GM21723 (cell line): Measurements from ENCODE around the gene YPEL2.

Source experiments
- ATAC-seq: cut with Tn5 transposase; IDR thresholded peaks from one replicate; pipeline ENCODE4 v1.9.1; 2021; ENCODE audit warnings: mild to moderate bottlenecking, moderate library complexity; ENCODE audit not compliant: unreplicated experiment

Gene YPEL2

DNA sequence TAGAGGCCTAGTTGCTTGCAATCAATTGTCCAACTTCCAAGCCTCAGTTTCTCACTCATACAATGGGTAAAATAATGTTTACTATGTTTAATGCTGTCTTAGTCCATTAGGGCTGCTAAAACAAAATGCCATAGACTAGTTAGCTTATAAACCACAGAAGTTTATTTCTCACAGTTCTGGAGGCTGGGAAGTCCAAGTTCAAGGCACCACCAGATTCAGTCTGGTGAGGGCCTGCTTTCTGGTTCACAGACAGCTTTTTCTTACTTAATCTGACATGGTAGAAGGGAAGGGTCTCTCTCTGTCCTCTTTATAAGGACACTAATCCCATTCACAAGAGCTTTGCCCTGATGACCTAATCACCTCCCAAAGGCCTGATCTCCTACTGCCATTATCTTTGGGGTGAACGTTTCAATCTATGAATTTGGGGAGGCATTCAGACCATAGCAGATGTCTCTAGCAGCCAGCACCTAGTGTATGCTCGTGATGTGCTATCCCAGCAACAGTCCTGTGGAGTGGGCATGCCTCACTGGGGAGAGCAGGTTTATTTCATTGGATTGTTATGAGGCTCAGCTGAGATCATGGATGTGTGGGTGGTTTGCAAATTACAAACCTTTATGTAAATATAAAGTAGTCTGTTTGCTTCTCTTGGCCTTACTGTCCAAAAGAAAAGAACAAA is 25.2 kb downstream of the YPEL2 start:
- ATAC-seq: no peak

GRCh38 chr17:59357219-59357697 is 25.8 kb downstream of the YPEL2 start:
- no peak for ATAC-seq

DNA sequence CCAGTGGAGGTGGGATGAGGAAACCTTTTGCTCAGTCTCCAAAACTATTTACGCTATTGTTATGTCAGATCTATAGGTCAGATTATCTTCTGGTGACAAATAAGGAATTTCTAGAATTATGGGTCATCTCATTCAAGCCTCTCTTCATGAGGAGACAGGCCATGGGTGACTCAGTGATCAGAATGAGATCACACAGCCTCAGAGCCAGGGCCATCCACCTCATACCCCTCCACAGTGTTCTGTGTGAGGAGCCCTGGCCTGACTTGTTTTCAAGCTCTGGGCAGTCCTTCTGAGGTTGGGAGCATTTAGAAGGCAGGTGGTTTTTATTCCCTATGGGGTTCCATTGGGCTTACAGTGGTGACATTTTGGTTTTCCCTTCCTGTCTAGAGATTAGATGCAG is 26.5 kb downstream of the YPEL2 start:
- ATAC-seq: no peak

DNA sequence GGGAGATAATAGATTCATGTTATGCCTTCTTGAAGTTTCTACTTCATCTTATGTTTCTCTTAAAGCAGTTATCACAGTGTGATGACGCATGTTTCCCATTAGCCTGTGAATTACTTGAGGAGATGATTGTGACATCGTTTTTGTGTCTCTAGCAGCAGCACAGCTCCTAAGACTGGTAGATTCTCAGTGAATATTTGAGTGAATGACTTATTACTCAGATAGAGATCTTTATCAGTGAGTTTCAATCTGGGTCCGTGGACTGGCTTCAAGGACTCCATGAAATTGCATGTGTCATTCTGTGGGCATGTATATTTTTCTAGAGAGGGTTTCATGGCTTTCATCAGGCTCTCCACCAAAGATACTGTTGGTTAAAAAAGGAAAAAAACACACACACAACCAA is 29.9 kb downstream of the YPEL2 start:
- no peak for ATAC-seq

- peak; percentile 67 for ATAC-seq
Observed at GRCh38 chr17:59361916-59362810, 30.7 kb downstream of the YPEL2 start.

DNA sequence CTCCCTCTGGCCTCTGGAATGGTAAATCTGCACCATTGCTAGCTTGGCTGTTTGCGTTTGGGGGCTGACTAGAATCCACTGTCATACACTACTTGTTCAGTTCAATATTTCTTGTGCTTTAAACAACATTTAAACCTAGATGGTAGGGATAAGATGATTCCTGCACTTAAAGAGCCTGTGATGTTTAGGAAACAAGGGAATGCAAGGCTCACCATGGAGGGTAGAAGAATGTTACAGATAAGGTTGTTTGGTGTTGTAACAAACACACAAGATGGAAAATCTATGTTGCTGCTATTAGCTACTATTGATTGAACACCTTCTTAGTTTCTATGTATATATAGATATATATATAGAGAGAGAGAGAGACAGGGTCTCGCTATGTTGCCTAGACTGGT is 31.4 kb downstream of the YPEL2 start:
- ATAC-seq: no peak

DNA sequence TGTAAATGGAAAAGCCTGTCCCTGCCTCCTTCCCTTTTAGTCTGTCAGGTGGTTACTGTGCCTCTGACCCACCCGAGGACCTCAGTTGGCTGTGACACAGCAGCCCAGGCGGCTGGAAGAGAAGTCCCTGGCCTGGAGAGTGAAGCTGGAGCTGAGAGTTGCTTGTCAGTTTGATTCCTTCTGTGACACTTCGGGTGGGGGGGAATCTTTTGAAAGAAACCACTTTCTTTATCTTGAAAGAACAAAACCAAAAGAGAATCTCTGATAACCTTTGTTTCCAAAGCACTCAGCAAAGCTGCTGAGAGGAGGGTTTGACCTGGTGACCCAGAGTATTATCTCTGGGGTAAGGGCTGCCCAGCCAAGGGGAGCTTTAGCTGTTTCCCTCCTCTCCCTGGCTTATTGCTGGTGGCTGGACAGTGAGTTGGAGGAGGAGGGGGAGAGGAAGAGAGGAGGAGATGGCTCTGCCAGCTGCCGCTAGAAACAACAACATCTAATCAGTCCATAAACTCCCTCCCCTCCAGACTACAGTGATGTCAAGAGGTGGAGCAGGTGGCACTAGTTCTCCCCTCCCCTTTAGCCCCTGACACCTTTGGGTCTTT is 34.0 kb downstream of the YPEL2 start:
- no peak for ATAC-seq

GRCh38 chr17:59366040-59366757 is 34.7 kb downstream of the YPEL2 start:
- ATAC-seq: no peak

GRCh38 chr17:59366773-59367656 is 35.6 kb downstream of the YPEL2 start:
- no peak for ATAC-seq

DNA sequence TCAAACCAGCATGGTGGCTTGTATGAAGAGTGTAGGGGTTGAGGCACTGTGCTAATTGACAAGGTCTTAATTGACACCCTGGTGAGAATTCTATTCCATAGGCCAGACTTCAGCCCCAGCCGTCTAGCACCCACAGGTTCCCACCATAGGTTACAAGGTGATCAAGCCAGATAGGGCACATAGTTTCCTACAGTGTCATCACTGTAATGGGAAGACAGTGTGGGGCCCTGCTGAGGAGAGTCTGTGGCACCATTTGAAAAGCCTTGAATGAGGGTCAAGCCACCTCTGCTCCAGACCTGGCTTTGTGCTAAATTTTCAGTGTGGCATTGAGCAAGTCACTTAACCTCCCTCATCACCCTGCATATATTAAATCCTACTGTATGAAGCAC is 36.2 kb downstream of the YPEL2 start:
- ATAC-seq: no peak

DNA sequence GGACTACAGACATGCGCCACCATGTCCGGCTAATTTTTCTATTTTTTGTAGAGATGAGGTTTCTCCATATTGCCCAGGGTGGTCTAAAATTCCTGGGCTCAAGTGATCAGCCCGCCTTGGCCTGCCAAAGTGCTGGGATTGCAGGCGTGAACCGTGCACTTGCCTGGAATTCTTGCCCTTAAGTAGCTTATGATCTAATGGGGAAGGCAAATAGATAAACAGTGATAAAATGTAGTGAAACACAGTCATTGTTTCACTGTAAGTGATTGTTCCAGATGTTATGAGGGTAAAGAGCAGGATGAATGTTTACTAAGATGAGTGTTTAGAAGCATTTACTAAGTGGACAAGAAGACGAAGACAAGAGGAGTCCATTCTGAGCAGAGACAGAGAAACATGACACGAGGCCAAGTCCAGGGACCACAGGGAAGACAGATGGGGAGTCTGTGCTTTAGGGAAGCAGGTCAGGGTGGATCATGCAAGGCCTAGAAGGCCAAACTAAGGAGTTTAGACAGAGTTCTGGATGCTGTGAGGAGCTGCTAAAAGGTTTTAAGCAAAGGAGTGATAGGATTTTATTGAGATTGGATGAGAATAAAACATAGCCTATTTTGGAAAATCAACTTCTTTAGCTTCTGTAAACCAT is 36.9 kb downstream of the YPEL2 start:
- no peak for ATAC-seq

DNA sequence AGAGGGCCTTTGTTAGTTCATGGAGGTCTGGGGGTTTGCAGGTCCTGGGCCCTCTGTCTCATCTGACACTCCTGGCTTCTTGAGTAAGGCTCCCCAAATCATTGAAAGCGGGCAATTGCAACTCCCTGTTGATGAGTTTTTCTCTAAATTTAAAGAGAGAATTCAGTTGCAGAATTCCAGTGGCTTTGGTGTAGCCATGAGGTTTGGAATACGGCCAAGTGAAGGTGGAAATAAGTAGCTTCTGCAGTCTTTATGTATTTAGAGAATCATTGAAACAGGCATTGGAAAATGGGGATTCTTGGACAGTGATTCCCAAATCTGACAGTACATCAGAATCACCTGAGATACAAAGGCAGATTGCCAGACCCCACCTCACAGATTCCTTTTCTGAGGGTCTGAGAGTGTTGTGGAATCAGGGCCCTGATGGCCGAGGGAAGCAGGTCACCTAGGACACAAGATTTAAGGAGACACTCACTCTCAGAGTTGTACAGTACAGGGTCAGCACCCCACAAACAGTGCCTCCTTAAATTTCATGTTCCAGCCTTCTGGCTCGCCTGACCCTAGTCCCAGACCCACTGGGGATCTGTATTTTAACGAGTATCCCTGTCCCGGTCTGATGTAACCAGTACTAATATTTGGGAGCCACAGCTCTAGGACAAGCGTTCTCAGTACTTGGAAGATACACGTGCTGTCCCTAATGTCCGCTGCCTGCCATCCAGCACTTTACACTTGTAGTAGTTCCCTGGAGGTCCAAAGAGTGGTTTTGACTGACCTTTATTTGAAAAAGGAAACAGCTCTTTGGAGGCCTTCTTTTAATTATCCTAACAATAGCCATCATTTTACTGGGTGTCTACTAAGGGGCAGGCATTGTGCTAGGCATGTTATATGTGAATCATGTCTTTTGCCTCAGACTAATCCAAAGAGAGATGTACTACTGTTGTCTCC is 37.8 kb downstream of the YPEL2 start:
- no peak for ATAC-seq

DNA sequence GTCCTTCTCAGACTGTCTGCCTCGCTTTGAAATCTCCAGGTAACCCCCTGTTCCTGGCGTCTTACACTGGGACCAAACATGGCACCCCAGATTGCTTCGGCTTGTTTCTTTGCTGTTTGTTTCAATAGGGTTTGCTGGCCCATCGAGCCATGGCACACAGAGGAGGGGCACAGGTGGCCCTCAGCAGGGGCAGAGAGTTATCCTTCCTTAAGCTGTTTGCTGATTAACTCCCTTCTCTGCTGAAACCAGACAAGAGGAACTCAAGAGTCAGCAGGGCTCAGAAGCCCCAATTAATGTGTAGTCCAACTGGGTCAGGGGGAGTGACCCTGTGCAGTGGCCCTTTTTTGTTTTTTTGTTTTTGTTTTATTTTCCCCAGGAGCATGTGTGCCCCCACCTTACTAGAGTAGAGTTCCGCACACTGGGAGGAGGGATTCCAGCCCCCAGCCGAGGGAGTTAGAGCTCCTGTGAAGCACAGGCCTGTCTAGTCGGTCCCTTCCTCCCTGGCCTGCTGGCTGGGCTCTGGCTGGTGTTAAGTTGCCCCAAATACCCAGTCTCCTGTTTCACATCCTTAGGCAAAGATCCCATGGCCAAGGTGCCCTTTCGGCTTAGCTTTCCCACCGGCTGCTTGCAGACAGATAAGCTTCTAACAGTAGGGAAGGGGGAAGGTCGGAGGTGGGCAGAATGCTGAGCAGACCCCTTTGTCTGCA is 39.3 kb downstream of the YPEL2 start:
- ATAC-seq: no peak

DNA sequence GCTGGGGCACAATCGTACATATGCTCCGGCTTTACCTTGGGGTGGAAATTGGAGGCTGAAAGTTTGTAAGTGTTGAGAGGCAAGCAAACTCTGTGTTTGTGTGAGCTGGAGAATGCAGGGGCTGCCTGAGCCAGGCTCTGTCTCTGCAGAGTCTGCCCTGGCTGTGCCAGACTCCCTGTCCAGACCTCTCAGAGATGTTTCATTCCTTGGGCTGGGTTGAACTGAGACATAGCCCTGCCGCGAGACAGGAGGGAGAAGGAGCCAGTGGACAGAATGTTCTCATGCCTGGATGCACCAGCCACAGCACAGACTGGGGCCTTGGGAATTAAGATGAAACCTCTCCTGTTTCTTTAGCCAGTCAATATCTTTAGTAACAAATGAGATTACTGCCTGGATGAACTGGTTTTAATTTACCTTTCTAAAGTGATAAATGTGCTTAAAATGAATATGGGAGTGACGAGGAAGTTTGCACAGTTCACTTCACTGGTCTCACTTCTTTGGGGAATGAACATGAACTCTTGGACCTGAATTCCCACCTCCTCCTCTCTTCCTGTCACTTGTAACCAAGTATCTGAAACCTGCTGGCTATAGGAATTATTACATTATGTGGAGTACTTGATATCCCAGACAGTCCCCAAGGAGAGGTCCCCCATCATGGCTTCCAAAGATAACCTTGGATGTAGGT is 40.1 kb downstream of the YPEL2 start:
- ATAC-seq: no peak

DNA sequence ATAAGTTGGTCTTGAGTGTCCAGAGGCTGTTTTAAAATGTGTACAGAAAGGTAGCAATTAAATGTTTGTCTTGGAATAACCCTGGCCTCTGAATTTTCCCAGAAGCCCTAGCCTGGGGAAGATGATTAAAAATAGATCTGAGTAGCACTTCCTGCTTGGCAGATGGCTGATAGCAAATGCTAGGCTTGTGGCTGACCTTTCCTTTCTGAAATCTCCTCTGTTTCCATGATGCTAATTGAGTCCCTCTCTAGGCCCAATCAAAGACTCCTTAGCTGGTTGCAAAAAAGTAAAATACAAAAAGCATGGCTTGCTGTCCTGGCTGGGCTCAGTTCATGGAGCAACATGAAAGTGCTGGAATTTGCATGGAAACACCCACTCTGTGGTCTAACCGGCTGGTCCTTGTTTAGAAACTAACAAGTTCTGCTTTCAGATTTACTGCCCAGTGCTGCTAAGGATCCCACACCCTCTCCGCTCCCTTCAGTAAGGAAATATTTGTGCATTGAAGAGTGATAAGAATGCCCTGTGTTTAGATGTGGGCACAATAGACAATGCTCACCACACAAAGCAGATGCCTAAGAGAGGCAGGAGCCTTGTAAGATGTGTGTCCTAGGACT is 40.8 kb downstream of the YPEL2 start:
- ATAC-seq: peak; percentile 46

GRCh38 chr17:59373882-59374495 is 42.5 kb downstream of the YPEL2 start:
- no peak for ATAC-seq

- ATAC-seq: no peak
Observed at GRCh38 chr17:59374612-59375011, 43.2 kb downstream of the YPEL2 start.
